Left cardiac atrium (tissue), 4 donors: ENCODE measurements around the gene ABHD16A. TPM values are rescaled to one million over a fixed set of nuclear protein-coding genes. Genes with fewer than 3 reads are reported as not detected.
A peak's percentile ranks its signal among the peaks of the same experiment; 100 is the strongest.
"Not testable (repeated sequence)": the region's sequence is repeated elsewhere in the genome, so short reads cannot be mapped to it uniquely, and the experiment has no call there.

Experiments
- ATAC-seq, 2 donors: fragments of 200-7000 bp; cut with Tn5 transposase; one replicate each; pipeline ENCODE4 v1.9.1; 2020; ENCODE audit warnings: mild to moderate bottlenecking in 2 of 2, moderate library complexity in 2 of 2
- DNase-seq: peaks from one replicate; pipeline ENCODE4 v3.0.0-alpha.2; 2020
- intact Hi-C, 2 donors: fragments of 100-400 bp; cut with DNase I; formaldehyde crosslinking; loops; one replicate each; pipeline versions ENCODE4 v1.14.1 to v1.15.1; 2022 to 2023
- total RNA-seq, 2 donors: library from RNA; stranded (reverse); fragmentation: NEBNext Ultra II Directional; extraction: Animal tissue kit (Norgen Biotek cat#: 25700); gene quantifications; one replicate each; pipeline ENCODE4 v1.2.1, GENCODE V29; 2021
- donor health status: DM: no; HTN: yes; CAD: no.
- donor health status: DM: no; HTN: yes; CAD: no; lungs with severe emphysema.
- donor health status: DM: yes; HTN: yes; CAD: no.
- donor health status: Dilated cardiomyopathy.

Gene ABHD16A
- total RNA-seq, 2 donors from 2014 or later, result 33.5 to 36.3 TPM

DNA sequence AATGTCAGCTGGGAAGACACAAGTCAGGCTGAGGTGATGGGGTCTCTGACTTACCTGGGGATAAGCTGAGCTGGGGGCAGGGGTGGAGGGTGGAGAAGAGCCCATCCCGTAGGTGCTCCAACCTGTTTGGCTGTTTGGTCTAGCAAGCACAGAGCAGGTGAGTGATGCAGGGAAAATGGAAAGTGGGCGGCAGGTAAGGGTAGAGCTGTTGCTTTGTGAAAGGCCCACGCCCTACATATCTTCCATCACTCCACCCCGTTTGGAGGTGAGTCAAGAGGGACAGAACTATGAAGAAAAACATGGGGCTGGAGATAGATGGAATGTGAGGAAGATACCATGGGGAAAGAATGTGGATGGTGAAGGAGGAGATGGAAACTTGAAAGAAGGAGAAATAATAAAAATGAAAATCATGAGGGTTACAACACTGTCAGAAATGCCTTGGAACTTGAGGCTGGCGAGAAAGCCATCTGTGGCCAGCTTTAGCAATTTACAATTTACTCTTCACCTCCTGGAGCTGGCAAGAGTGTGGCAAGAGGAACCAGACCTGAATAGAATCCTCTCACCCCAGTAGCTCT, 17.2 kb upstream of the ABHD16A start:
- ATAC-seq (no peak), DNase-seq (no peak)
- intact Hi-C loops, result no loop called here

DNA sequence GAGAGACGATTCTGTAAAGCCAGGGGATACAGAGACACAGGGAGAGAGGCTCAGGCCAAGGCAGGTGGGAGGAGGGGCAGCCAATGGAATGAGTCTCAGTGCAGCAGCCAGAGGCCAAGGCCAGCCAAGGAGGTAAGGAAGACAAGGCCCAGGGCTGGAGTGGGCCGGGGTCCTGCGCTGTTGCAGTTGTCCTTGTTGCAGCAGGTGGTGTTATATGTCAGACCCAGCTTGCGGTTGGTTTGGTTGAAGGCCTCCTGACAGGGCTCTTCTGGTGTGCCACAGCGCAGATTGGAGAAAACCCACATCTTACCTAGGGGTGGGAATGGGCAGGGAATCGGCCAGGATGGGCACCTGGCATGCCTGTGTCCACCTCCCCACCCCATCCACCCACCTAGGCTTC, 15.9 kb upstream of the ABHD16A start:
- ATAC-seq (no peak), DNase-seq (no peak)
- intact Hi-C loops, result no loop called here

DNA sequence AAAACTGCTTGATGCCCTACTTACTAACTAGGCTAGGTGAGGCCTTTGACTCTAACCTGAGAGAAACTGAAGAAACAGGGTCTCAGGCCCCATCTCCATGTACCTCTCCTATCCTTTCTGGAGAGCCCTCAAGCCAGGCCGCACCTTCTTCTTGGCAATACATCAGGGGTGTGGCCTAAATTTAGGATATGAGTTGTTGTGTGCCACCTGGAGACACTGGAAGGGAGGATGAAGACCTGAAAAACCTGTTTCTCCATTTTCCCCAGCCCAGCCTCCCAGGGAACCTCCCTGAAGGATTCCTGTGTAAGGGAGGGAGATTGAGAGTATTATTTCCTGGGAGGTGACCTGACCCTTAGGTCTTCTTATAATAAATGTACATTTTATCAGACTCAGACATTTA, 15.1 kb upstream of the ABHD16A start:
- intact Hi-C loops, result no loop called here
- ATAC-seq (no peak), DNase-seq (no peak)

DNA sequence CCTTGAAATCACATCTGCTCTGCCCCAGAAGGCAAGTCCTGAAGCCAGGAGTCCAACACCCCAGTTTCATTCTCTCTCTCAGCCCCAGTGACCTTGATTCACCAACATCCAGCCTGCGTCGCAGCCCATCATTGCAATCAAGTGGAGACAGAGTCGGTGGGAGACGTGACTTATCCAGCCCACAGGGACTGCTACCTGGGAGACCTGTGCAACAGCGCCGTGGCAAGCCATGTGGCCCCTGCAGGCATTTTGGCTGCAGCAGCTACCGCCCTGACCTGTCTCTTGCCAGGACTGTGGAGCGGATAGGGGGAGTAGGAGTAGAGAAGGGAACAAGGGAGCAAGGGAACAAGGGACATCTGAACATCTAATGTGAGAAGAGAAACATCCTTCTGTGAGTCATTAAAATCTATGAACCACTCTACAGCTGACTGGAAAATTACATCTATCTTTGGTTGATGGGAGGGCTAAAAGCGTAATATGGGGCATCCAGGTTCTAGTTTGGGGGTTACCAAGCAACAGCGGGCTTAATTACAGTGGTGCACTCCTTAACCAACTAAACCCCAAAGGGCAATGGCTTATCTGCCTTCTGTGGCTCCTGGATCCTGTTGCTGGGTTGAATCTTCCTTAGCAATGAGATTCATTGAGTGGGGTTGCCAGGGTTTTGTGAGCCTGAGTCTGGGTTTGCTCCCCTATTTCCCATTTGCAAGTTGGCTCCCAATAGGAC, 14.5 kb upstream of the ABHD16A start:
- DNase-seq, result no peak
- intact Hi-C loops, result no loop called here
- ATAC-seq, result no peak

DNA sequence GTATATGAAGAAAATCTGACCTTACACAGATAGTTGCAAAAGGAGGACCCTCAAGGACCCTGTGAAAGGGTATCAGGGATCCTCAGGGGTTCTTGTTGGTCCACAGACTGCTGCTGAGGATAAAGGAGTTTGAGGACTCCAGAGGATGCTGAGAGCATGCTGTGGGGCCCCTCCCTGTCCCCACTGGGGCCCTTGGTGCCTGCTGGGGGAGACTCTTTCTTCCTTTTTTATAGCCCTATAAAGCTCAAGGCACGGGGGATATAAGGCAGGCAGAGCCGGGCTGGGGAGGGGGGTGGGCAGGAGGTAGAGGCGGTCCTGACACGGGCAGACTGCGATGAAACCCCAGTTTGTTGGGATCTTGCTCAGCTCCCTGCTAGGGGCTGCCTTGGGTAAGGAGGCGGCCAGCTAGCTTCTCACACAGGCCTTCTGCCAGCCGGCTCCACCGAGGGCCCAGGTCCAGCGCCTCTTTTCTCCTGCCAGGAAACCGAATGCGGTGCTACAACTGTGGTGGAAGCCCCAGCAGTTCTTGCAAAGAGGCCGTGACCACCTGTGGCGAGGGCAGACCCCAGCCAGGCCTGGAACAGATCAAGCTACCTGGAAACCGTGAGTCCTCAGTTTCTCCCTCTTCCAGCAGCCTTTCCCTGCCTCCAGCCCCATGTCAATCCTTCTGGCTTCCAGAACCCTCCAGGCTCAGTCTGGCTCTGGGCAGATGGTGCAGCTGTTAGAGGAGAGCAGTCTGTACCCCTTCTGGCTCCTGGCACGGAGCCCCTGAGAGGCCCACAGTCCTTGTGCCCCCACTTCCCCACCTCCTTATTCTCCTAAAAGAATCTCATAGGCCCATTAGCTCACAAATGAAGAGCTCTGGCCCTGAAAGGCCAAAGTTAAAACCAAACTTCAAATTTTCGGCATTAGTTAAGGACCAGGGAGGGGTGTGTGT, 12.2 kb upstream of the ABHD16A start, which contains the start of gene LY6G6D:
Gene LY6G6D, plus strand, starts transcription at position 327 of the 937 bp plus-strand sequence. Its CDS starts 8 bp downstream, at position 335.
- DNase-seq (no peak), ATAC-seq (no peak)

DNA sequence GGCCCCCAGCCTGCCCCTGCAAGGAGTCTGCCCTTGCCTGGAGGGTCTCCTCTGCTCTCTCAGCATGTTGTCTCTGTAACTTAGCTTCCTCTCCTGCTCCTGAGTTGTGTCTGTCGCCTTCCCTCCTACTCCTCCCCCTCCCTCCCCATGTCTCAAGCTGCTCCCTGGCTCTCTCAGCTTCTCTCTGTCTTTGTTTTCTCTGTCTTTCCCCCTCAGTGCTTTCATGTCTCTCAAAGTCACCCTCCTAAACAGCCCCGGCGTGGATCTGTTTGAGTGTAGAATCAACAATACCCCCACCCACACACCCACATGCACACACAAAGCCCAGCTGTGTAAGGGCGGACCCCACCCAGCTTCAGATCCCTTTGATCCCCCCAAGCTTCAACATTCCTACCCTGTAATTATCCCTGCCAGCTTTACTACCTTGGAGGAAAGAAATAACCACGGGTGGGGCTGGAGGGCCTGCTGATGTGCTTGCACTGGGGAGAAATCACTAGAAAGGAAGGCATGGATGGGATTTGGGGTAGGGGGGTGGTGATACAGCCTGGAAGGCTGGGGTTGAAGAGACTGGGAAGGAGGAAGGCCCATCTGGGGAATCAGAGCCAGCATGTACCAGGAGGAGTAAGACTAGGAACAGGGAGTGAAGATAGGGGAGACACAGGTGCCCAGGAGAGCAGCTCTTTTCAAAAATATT, 11.0 kb upstream of the ABHD16A start:
- intact Hi-C loops, result no loop called here
- no peak for DNase-seq
- ATAC-seq, result no peak

More for the DNA sequence above, 12.2 kb upstream of the ABHD16A start, which contains the start of gene LY6G6D:
- intact Hi-C loops, result no loop called here

DNA sequence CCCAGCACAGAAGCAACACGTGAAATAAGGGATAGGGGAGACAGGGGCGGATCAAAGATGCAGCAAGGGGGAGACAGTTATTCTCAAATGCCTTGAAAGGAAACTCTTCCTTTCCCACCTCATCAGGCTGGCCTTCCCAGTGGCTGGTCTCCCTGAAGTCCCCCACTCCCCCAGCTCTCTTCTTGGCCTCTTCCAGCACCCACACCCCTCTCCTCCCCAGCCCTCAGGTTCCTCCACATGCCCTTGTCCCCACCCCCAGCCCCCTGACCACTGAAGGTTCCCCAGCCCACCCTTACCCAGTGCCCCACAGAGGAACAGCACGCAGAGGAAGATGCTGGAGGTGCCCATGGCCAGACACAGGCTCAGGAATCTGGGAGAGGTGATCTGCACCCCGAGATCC, 10.3 kb upstream of the ABHD16A start:
- intact Hi-C loops, result no loop called here
- no peak for ATAC-seq
- no peak for DNase-seq

DNA sequence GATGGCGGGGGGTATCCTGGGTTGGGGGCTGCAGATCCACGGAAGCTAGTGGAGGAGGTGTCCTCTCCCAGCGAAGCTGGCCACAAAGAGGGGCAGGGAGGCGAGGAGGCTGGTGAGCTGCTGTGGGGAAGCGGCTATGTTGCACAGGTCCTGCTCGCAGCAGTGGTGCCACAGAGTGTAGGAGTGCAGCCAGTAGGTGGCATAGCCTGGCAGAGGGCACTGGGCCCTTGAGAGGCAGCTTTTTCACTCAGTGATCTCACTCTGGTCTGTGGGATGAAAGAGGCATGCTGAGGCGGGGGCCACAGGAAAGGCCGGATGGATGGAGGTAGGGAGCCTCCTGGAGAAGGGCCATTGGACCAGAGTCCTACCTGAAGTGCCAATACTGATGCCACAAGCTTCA, 9.2 kb upstream of the ABHD16A start:
- ATAC-seq (peak in 1 of 2 donors; percentile 44), DNase-seq (no peak)
- intact Hi-C loops, result no loop called here

DNA sequence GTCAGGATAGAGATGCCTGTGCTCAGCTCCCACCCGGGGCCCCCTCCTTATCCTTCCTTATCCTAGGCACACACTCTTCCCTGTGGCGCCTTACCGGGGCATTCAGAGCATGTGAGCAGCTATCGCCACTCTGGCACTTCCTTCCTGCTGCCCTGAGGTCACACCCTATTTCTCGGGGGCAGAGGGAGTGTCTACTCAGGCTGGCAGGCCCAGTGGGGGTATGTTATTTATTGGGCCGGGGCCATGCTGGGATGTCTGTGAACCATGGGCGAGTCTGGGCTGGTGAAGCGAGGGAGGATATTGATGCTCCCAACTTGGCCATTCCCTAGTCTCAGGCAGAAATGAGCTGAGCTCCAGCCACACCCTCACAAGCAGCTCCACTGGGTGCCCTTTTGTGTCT, 8.1 kb upstream of the ABHD16A start:
- ATAC-seq, result peak in 1 of 2 donors; percentile 29
- intact Hi-C loops, result no loop called here
- DNase-seq, result no peak

DNA sequence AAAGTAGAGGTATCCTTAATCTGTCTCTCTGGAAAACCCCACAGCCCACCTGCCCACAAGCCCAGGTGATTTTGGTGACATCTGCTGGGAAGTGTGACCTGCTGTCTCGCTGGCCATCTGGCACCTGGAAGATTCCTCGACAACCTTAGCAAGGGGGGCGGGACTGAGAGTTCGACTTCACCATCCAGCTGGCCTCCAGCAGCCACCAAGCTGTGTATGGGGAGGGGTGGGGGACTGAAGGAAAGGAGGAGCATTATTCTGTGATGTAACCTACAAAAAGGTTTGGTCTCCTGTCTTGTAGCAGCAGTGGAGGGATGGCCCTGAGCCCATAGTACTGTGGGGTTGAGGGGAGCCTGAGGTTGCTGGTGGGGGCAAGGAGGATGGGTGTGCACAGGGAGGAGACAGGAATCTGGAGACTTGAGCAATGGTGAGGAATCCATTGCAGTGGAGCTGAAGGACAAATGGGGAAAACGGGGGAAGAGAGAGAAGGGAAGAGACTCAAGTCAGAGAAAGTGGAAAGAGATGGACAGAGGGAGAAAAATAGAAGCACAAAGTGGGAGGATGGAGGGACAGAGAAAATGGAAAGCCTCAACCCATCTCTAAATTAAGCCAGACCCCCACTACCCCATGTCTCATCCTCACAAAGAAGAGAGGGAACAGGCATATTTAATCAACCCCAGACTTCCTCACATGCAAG, 7.5 kb upstream of the ABHD16A start:
- intact Hi-C loops, result no loop called here
- no peak for ATAC-seq
- no peak for DNase-seq

DNA sequence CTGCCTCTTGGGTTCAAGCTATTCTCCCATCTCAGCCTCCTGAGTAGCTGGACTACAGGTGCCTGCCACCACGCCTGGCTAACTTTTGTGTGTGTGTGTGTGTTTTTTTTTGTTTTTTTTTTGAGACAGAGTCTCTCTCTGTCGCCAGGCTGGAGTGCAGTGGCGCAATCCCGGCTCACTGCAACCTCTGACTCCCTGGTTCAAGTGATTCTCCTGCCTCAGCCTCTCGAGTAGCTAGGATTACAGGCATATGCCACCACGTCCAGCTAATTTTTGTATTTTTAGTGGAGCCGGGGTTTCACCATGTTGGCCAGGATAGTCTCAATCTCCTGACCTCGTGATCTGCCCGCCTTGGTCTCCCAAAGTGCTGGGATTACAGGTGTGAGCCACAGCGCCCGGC, 6.0 kb upstream of the ABHD16A start:
- DNase-seq, intact Hi-C loops, ATAC-seq: not testable (repeated sequence)

DNA sequence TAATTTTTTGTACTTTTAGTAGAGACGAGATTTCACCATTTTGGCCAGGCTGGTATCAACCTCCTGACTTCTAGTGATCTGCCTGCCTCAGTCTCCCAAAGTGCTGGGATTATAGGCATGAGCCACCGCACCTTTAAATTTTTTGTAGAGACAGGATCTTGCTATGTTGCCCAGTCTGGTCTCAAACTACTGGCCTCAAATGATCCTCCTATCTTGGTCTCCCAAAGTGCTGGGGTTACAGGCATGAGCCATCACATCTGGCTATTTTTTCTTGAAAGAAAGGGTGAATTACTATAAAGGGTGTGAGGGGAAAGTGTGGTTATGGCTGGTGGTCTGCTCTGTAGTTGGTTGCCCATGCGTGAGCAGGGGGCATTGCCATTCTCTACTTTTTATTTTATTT, 5.1 kb upstream of the ABHD16A start:
- intact Hi-C loops, result no loop called here
- DNase-seq (no peak), ATAC-seq (no peak)

DNA sequence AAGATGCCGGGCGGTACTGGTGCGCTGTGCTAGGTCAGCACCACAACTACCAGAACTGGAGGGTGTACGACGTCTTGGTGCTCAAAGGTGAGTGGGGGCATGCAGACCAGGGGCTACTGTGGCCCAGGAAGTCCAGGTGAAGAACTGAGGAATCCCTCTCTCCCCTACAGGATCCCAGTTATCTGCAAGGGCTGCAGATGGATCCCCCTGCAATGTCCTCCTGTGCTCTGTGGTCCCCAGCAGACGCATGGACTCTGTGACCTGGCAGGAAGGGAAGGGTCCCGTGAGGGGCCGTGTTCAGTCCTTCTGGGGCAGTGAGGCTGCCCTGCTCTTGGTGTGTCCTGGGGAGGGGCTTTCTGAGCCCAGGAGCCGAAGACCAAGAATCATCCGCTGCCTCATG, 4.6 kb upstream of the ABHD16A start:
- ATAC-seq (no peak), DNase-seq (no peak)
- intact Hi-C loops, result no loop called here

DNA sequence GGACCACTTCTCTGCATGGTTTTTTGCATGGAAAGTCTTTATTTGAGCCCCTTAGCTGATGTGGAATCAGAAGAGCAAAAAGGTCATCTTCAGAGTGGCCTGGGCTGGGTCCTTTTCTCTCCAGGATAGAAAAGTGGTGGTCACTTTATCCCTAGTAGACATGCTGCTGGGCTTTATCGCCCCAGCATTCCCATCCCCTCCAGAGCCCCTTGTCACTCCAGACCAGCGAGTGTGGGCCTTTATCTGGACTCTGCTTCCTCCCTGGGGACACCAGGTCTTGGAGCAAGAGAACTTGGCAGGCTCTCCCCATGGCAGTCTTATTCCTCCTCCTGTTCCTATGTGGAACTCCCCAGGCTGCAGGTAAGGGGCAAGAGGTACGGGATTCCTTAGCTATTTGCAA, 3.5 kb upstream of the ABHD16A start, which contains the start of gene LY6G6F:
Gene LY6G6F, plus strand, starts transcription at position 268 of the 400 bp plus-strand sequence. Its CDS starts 41 bp downstream, at position 309.
- no peak for DNase-seq

DNA sequence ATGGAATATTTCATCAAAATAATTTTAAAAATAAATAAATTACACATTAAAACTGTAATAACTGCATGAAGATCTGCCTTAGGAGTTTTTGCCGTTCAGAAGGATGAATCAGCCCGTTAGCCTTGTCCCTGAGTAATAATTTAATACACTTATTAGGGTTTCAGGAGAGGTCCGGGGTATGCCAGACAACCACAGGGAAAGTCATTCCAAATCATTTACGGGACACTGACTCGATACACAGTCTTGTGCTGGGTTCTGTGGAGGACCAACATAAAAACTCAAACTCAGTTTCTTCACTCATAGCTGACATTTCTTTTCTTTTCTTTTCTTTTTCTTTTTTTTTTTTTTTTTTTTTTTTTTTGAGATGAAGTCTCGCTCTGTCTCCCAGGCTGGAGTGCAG, 2.8 kb upstream of the ABHD16A start:
- intact Hi-C loops, result no loop called here
- ATAC-seq, result no peak

More for the DNA sequence above, 3.5 kb upstream of the ABHD16A start, which contains the start of gene LY6G6F:
- intact Hi-C loops, result no loop called here
- no peak for ATAC-seq

DNA sequence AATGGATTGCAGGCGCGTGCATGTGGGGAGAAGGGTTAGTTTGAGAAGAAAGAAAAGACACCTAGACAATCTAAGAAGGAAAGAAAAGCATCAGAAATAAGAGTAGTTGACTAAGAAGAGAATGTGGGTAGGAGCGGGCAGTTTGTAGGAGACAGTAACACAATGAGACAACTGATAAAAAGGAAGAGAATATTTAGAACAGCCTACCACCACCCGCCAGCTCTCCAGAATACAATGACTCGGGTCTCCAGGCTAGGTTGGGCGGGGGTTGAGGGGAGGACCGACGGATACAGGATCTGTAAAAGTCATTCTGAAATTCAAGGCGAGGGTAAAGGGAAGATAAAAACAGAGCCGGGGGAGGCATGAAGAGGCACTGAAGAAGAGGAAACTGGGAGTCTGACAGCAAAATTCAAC, 712 bp downstream of the ABHD16A start:
- intact Hi-C loops, result no loop called here
- peak; percentile 20 to 37 for ATAC-seq
- no peak for DNase-seq

More for the DNA sequence above, 2.8 kb upstream of the ABHD16A start:
- no peak for DNase-seq

DNA sequence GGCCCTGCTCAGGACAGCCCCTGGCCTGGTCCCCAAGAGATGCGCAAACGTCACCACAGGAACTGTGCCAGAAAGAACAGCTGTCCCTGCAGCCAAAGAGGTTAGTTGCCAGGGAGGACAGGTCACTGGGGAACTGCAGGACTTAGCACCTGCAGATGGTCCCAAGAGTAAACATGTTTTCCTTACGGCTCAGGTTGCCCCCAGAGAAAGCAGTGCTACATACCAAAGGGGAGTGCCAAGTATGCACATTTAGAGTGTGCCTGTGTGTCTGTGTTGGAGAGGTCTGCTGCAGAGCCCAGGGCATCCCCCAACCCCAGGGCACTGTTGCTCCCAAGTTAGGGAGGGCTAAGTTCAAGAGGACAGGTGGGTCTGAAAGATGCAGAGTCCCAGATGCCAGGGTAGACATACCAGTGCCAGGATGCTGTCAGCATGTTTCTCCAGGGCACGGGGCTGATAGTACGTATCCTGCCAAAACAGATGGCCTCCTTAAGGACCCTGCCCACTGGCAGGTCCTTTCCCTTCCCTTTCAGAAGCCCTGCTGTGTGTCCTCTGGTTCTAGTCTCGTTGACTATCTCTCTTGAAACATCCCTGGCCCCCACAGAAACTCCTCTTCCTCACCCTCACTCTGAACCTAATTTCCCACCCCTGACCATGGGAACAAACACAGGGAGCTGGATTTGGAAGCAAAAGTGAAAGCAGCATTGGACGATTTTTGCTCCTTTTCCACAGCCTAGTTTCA, 1.3 kb downstream of the ABHD16A start:
- DNase-seq (peak; percentile 47), ATAC-seq (no peak)
- intact Hi-C loops, result no loop called here
